Left lung (tissue), 10 donors: ENCODE data around the gene CFAP161. TPM values are rescaled to one million over a fixed set of nuclear protein-coding genes. Genes with fewer than 3 reads are reported as not detected.

Experiments used
- ATAC-seq: fragments of 200-7000 bp; cut with Tn5 transposase; one replicate; pipeline ENCODE4 v1.9.1; 2020; ENCODE audit warnings: moderate library complexity
- DNase-seq, 4 donors: peaks; one replicate each; pipeline ENCODE4 v3.0.0-alpha.2; 2013 to 2020
- H3K27ac ChIP-seq, 2 donors: fragments of 200-600 bp; sonication (generic) in 1 of 2; one replicate each; pipeline versions ENCODE4 v1.5.0 to v1.8.0; 2020 to 2021
- H3K27me3 ChIP-seq, 2 donors: fragments of 200-600 bp; sonication (generic) in 1 of 2; one replicate each; pipeline versions ENCODE4 v1.5.0 to v1.8.0; 2020 to 2021
- H3K36me3 ChIP-seq, 2 donors: fragments of 200-600 bp; sonication (generic) in 1 of 2; one replicate each; pipeline versions ENCODE4 v1.5.0 to v1.8.0; 2020 to 2021
- H3K4me1 ChIP-seq, 2 donors: fragments of 200-600 bp; one replicate each; pipeline ENCODE4 v1.8.0; 2021
- H3K4me3 ChIP-seq, 2 donors: fragments of 200-600 bp; sonication (generic) in 1 of 2; one replicate each; pipeline versions ENCODE4 v1.5.0 to v1.8.0; 2020 to 2021; ENCODE audit warnings: mild to moderate bottlenecking in 1 of 2
- H3K9me3 ChIP-seq, 2 donors: fragments of 200-600 bp; sonication (generic) in 1 of 2; one replicate each; pipeline versions ENCODE4 v1.5.0 to v1.8.0; 2020 to 2021
- CTCF ChIP-seq, 2 donors: fragments of 200-600 bp; sonication (generic) in 1 of 2; IDR thresholded peaks; one replicate each; pipeline versions ENCODE4 v1.5.0 to v1.8.0; 2021; ENCODE audit warnings: antibody characterized with exemption in 2 of 2
- intact Hi-C, 2 donors: fragments of 100-400 bp; cut with DNase I; formaldehyde crosslinking; loops; one replicate each; pipeline versions ENCODE4 v1.11.2 to v1.14.2; 2022
- polyA plus RNA-seq, 6 donors: library from polyadenylated mRNA; unstranded; fragments of 120-200 nt; gene quantifications; one replicate each; pipeline ENCODE4 v1.2.1, GENCODE V29; 2013; ENCODE audit not compliant: insufficient read length in 6 of 6
- total RNA-seq, 2 donors: library from RNA; stranded (reverse); fragmentation: NEBNext Ultra II Directional; extraction: Animal tissue kit (Norgen Biotek cat#: 25700); gene quantifications; one replicate each; pipeline ENCODE4 v1.2.1, GENCODE V29; 2021
- donor health status: DM: no; HTN: yes; CAD: no.
- donor health status: DM: no; HTN: no; CAD: no.

The CFAP161 gene
- total and polyA plus RNA-seq, 8 donors = 0.64 to 12.2 (median 5.7) TPM

GRCh38 chr15:81105545-81105944 is 28.5 kb upstream of the CFAP161 start:
- no peak for ATAC-seq

GRCh38 chr15:81106560-81106959 is 27.5 kb upstream of the CFAP161 start:
- DNase-seq (peak in 2 of 4 donors; percentile 46 to 66), ATAC-seq (peak; percentile 94)
- Histone ChIP-seq H3K36me3 (no peaks in the 10 kb centered on the region), H3K9me3 (no peaks in the 10 kb centered on the region), H3K4me3 (no peak overlapping the region), H3K4me1 (peaks cover 0 to 24% of the 10 kb centered on the region in 2 donors), H3K27me3 (no peaks in the 10 kb centered on the region), H3K27ac (no peak overlapping the region)
- intact Hi-C loops = loop anchor here (5.0 to 10.0 kb wide), 2 partner anchors 158 to 161 kb away; no protein-coding TSS in a partner anchor
- TF ChIP-seq CTCF (IDR thresholded peaks at IDR 0.05) = peak; percentile 64 to 71

More at GRCh38 chr15:81105545-81105944, 28.5 kb upstream of the CFAP161 start:
- Histone ChIP-seq H3K36me3 (no peaks in the 10 kb centered on the region), H3K4me1 (peaks cover 0 to 25% of the 10 kb centered on the region in 2 donors), H3K9me3 (no peaks in the 10 kb centered on the region), H3K27me3 (no peaks in the 10 kb centered on the region), H3K27ac (no peak overlapping the region), H3K4me3 (no peak overlapping the region)
- intact Hi-C loops = loop anchor here (5.0 to 10.0 kb wide), 2 partner anchors 159 to 162 kb away; no protein-coding TSS in a partner anchor
- no peak for TF ChIP-seq CTCF (IDR thresholded peaks at IDR 0.05)
- no peak for DNase-seq

GRCh38 chr15:81107889-81108288 is 26.2 kb upstream of the CFAP161 start:
- intact Hi-C loops = loop anchor here (5.0 to 10.0 kb wide), 2 partner anchors 157 to 159 kb away; no protein-coding TSS in a partner anchor
- no peaks in the 10 kb centered on the region for H3K9me3 ChIP-seq
- H3K27me3 ChIP-seq = no peaks in the 10 kb centered on the region
- H3K36me3 ChIP-seq = no peaks in the 10 kb centered on the region
- ATAC-seq = peak; percentile 31
- H3K4me3 ChIP-seq = no peak overlapping the region
- H3K4me1 ChIP-seq = peaks cover 0 to 19% of the 10 kb centered on the region in 2 donors
- peak overlapping the region in 1 of 2 donors; percentile 42 for H3K27ac ChIP-seq
- TF ChIP-seq CTCF (IDR thresholded peaks at IDR 0.05) = no peak
- no peak for DNase-seq

- intact Hi-C loops = loop anchor here (5.0 to 10.0 kb wide), 2 partner anchors 156 to 159 kb away; no protein-coding TSS in a partner anchor
- Histone ChIP-seq H3K4me1 (peaks cover 0 to 19% of the 10 kb centered on the region in 2 donors), H3K27ac (peak overlapping the region in 1 of 2 donors; percentile 42), H3K4me3 (no peak overlapping the region), H3K36me3 (no peaks in the 10 kb centered on the region), H3K9me3 (no peaks in the 10 kb centered on the region), H3K27me3 (no peaks in the 10 kb centered on the region)
- ATAC-seq = no peak
- TF ChIP-seq CTCF (IDR thresholded peaks at IDR 0.05) = peak; percentile 16 to 28
- DNase-seq = no peak
These were observed 25.6 kb upstream of the CFAP161 start for GRCh38 chr15:81108427-81108826.

DNA sequence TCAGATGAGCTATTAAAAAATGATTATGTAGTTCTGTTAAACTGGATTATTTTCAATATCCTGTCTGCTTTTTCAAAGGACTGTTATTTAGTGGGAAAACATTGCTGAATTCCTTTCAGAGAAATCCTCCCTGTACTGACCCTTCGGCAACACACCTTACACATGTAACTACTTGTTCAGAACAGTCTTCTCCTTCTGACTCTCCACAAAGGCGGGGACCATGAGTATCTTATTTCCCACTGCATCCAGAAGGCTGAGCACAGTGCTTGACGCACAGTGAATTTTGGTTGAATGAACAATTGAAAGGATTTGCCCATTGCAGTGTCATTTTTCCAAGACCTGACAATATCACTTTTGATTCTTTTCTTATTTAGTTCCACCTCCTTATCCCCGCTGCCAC is 23.1 kb upstream of the CFAP161 start:
- ATAC-seq (no peak), DNase-seq (no peak)
- Histone ChIP-seq H3K27ac (no peak overlapping the region), H3K27me3 (no peaks in the 10 kb centered on the region), H3K4me3 (no peak overlapping the region), H3K9me3 (no peaks in the 10 kb centered on the region), H3K4me1 (peaks cover 0 to 27% of the 10 kb centered on the region in 2 donors), H3K36me3 (no peaks in the 10 kb centered on the region)
- TF ChIP-seq CTCF (IDR thresholded peaks at IDR 0.05) = no peak
- intact Hi-C loops = no loop called here
